GM12872 (cell line): ENCODE data around the gene RPL19.

Experiments
- TF ChIP-seq, protein P1 (sequence below): IDR thresholded peaks from 3 replicates; pipeline ENCODE4 v1.5.1; 2011; ENCODE audit warnings: low read depth, mild to moderate bottlenecking, low read length, moderate library complexity; ENCODE audit not compliant: insufficient read depth

The RPL19 gene

DNA sequence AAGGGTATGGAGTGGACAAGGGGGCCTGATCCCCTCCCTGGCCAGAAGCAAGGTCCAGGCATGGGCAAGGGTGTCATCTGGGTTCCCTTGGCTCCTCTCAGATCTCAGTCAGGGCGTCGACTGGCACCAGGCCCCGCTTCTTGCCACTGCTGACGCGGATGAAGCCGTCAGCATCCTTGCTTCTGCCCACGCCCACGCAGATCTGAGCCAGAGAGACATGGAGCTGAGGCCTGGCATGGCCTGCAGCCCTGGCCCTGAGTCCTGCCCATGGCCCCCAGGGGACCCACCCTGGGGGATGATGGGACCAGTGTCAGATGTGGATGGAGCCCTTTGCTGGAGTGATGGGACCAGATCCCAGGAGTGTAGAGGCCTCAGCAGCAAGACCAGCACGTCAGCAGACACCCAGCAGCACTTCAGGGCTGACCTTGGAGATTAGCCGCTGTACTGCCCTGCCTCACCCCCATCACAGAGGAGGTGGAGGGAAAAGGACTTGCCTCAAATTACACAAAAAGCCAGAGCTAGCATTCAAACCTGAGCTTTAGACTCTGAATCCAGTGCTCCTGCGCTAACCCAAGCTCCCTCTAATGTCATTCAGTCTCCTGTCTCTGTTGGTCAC is 12.2 kb downstream of the RPL19 start:
- TF ChIP-seq, protein P1, sequence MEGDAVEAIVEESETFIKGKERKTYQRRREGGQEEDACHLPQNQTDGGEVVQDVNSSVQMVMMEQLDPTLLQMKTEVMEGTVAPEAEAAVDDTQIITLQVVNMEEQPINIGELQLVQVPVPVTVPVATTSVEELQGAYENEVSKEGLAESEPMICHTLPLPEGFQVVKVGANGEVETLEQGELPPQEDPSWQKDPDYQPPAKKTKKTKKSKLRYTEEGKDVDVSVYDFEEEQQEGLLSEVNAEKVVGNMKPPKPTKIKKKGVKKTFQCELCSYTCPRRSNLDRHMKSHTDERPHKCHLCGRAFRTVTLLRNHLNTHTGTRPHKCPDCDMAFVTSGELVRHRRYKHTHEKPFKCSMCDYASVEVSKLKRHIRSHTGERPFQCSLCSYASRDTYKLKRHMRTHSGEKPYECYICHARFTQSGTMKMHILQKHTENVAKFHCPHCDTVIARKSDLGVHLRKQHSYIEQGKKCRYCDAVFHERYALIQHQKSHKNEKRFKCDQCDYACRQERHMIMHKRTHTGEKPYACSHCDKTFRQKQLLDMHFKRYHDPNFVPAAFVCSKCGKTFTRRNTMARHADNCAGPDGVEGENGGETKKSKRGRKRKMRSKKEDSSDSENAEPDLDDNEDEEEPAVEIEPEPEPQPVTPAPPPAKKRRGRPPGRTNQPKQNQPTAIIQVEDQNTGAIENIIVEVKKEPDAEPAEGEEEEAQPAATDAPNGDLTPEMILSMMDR, result no peak

DNA sequence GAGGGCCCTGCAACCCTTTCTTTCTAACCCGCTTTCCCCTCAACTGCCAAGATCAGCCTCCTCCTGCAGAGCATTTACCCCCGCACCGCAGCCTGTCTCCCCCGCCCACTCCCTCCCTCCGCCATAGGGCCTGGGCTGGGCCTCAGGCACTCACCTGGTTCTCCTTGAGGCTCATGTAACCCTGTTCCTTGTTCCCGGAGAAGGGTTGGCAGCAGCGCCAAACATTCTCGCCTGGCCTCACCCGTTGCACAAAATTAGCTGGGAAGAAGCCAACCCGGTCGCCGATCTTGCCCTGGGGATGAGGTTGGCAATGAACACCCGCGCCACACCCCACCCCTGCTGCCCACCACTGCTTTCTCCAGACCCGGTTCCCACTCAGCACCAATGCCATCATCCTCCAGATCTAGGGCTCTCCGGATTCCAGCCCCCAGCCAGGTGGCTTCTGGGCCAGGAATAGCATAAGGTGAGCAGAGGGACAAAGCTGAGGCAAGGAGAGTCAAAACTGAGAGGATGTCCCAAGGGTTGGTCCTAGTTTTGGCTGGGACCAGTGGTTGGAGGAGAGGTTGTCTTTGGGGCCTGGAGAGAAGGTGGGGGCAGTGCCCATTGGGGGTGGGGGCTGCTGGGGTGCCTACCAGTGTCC is 12.9 kb downstream of the RPL19 start:
- TF ChIP-seq, protein P1, result no peak

DNA sequence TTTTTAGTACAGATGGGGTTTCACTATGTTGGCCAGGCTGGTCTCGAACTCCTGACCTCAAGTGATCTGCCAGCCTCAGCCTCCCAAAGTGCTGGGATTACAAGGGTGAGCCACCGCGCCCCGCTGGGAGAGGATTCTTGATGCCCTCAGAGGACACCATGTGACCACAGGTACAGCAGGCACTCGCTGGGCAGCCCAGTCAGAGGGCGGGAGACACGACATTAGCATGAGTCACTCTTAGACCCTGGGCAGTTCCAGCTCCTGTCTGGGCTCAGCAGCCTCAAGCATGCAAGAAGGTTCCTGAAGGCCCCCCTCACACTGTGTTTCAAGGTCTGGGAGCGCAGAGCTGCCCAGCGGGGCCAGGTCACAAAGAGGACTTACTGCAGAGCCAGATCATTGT is 13.8 kb downstream of the RPL19 start:
- TF ChIP-seq, protein P1, result no peak

DNA sequence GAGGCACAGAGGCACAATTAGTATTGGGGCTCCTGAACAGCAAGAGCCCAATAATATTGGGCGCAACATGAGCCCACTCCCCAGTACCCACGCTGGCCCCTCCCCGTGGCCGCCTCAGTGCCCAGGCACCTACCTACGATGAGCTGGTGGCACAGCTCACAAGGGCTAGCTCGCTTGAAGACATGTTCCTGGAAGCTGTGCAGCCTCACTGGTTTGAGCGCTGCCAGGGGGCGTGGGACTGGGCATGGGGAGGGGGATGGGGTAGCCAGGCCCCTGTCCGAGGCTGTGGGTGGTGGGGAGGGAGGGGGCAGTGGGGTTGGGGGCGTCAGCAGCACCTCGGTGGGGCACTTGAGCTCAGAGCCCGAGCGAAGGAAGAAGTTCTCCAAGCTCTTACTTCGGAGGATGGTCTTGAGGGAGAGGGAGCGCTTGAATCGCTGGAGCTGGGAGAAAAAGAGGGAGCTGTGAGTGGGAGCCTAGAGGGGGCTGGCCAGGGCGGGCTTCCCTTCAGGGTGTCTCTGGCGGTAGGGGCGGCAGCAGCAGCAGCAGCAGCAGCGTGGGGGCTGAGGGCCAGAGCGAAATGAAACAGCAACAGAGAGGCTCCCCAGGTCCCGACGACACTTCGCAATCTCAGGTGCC is 17.8 kb downstream of the RPL19 start:
- TF ChIP-seq, protein P1, result no peak

DNA sequence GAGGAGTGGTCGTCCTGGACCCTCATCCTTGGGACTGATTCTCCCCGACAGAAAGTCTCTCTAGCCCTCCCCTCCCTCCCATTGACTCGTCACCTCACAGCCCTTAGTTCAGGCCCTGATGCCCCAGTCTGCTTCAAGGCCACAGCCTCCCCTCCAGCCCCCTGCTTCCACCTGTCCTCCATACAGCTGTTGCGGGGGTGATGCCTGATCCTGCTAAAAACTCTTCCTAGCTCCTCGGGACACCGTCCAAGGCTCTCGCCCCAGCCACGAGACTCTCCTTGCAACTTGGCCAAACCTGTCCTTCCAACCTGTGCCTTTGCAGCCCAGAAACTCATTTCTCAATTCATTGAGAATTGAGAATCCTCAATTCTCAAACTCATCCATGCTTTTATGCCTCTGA is 18.8 kb downstream of the RPL19 start:
- TF ChIP-seq, protein P1, result no peak

DNA sequence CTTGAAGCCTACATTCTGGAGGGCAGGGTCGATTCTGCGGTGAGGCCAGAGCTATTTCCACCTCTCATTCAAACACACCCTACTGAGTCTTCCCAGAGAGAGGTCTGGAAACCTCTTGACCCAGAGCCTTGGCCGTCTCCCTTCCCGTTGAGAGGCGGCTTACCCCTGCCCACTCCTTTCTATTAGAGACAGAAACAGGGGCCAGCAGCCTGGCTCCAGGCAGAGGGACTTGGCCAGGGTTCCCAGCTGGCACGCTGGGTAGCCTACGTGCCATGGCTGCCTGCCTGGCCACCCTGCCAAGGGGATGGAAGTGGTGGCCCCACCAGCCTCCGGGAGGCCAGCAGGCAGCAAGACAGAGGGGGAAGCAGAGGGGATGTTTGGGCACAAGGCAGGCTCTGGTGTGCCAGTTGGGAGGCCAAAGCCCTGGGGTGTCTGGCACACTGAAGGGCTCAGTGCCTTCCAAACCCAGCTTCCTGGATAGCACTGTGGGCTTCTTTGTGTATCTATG is 19.6 kb downstream of the RPL19 start:
- TF ChIP-seq, protein P1, result no peak

DNA sequence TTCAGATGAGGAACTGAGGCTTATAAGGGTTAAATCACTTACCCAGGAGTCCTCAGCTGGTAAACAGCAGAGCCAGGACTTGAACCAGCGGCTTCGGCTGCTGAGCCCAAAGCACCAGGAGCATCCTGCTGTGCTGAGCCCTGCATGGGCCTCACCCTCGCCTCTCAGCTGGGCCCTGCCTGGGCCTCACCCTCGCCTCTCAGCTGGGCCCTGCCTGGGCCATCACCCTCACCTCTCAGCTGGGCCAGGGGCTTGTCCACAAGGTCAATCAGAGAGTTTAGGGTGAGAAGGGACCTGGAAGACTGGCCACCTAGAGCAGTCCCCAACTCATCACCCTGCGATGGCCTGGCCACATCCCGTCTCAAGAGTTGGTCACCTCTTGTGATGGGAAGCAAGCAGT is 21.5 kb downstream of the RPL19 start:
- TF ChIP-seq, protein P1, result no peak
